Activated T-cell treated with anti-CD3 and anti-CD28 coated beads, Interleukin-2, amount 50 U/mL, for 72 hours (primary cell): ENCODE measurements around the gene MEAK7. TPM values are rescaled to one million over a fixed set of nuclear protein-coding genes. Genes with fewer than 3 reads are reported as not detected.

Source experiments
- ATAC-seq, 2 donors: fragments of 150-1000 bp; cut with Tn5 transposase; replicated peaks in 1 of 2; 2 replicates each; pipeline ENCODE4 v1.10.0; 2021; ENCODE audit warnings: moderate library complexity in 2 of 2, mild to moderate bottlenecking in 1 of 2
- DNase-seq, 2 donors: peaks; one replicate each; pipeline ENCODE4 v3.0.0; 2021 to 2022; ENCODE audit warnings: mixed read lengths in 1 of 2
- H3K27ac Mint-ChIP-seq: one replicate; pipeline ENCODE4 v1.8.0; 2022; ENCODE audit warnings: mild to moderate bottlenecking, moderate library complexity, mixed read lengths
- H3K27me3 Mint-ChIP-seq: one replicate; pipeline ENCODE4 v1.8.0; 2022; ENCODE audit warnings: low read depth, mixed read lengths
- H3K36me3 Mint-ChIP-seq, 2 donors: one replicate each; pipeline ENCODE4 v1.8.0; 2022; ENCODE audit warnings: mixed read lengths in 2 of 2, mild to moderate bottlenecking in 1 of 2; ENCODE audit not compliant: insufficient read depth in 2 of 2
- H3K4me1 Mint-ChIP-seq: one replicate; pipeline ENCODE4 v1.8.0; 2022; ENCODE audit warnings: low read depth, mixed read lengths
- H3K4me3 Mint-ChIP-seq, 2 donors: one replicate each; pipeline ENCODE4 v1.8.0; 2022; ENCODE audit warnings: mild to moderate bottlenecking in 2 of 2, mixed read lengths in 2 of 2, moderate library complexity in 2 of 2
- H3K9me3 Mint-ChIP-seq, 2 donors: one replicate each; pipeline ENCODE4 v1.8.0; 2022; ENCODE audit warnings: mixed read lengths in 2 of 2
- total RNA-seq, 2 donors: library from RNA; stranded (reverse); gene quantifications; one replicate each; pipeline ENCODE4 v1.2.3, GENCODE V29; 2022

MEAK7 gene
- total RNA-seq, 2 donors from 2014 or later = 15.6 to 27.9 TPM

DNA sequence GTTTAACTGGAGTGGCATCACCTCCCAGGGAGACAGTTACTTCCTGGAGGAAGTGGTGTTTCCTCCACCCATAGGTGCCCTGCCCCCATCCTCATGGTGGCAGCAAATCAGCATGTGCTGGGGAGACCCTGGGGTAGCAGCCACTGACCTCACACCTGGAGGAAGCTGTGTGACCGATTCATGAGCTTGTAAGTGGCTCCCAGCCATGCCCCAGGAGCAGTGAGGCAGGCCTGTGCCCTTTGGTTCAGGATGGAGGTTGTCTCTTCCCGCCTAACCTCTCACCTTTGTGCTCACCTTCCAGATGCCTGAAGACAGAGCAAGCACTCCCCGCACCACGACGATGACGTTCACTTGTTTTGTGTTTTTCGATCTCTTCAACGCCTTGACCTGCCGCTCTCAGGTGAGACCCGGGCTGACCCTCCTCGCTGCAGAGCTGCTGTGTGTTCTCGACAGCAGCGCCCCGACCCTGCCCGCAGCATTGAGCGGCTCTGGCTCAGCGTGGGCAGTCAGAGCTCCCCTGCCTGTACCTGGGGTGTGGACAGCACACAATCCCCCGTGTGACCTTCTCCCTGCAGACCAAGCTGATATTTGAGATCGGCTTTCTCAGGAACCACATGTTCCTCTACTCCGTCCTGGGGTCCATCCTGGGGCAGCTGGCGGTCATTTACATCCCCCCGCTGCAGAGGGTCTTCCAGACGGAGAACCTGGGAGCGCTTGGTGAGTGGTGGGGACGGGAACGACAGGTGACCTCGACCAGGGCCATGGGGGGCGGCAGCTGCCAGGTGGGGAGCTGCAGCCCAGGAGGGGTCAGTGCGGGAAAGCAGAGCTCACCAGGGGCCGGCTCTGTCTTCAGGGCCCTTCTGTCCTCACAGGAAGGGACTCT lies 42.8 kb downstream of the MEAK7 start:
- Mint-ChIP-seq H3K27me3 (no peaks in the 10 kb centered on the region), H3K4me1 (no peaks in the 10 kb centered on the region), H3K9me3 (peaks cover 0 to 2% of the 10 kb centered on the region in 2 donors), H3K27ac (no peak overlapping the region), H3K36me3 (peaks cover 3 to 6% of the 10 kb centered on the region in 2 donors), H3K4me3 (no peak overlapping the region)
- ATAC-seq (no peak), DNase-seq (no peak)

DNA sequence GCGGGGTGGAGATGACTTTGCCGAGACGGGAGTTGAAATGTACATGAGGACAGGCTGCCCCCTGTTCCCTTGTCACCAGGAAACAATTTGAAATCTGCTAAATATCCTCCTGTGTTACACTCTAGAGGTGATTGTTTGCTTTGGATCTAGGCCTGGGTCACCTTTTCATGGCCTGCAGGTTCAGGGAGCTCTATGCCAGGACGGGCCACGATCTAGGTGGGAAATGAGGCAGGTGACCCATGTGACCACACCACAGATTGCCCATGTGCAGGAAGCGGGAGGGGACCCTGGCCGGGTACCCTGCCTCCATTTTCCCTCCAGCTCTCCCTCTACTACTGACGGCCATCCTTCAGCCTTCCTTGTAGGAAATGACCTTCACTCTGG lies 43.4 kb downstream of the MEAK7 start:
- H3K27ac Mint-ChIP-seq = no peak overlapping the region
- H3K4me3 Mint-ChIP-seq = no peak overlapping the region
- ATAC-seq = no peak
- H3K9me3 Mint-ChIP-seq = peaks cover 0 to 2% of the 10 kb centered on the region in 2 donors
- no peaks in the 10 kb centered on the region for H3K4me1 Mint-ChIP-seq
- no peaks in the 10 kb centered on the region for H3K27me3 Mint-ChIP-seq
- no peak for DNase-seq
- H3K36me3 Mint-ChIP-seq = peaks cover 2 to 4% of the 10 kb centered on the region in 2 donors

DNA sequence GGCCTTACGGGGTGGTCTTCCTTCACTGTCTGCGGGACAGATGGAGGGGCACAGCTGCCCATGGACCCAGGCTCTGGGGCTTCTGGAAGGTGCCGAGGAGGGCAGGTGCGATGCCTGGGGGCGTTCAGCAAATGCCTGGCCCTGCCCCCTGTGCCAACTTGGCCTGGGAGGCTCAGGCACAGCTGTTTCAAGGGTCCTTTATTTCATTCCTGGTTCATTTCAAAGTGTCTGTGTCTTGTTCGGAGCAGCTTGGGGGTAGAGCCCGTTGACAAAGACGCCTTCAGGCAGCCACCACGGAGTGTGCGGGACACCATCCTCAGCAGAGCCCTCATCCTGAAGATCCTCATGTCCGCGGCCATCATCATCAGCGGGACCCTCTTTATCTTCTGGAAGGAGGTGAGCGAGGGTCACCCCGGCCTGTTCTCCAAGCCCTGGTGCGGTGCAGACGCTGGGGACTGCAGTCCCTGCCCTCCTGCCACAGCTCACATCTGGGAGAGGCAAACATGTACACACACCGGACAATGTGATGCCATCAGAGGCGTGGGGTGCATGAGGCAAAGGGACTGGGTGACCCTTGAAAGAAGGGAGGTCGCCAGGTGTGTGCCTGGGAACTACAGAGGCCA lies 43.9 kb downstream of the MEAK7 start:
- no peak for DNase-seq
- ATAC-seq = no peak

GRCh38 chr16:84459941-84460405 lies 44.5 kb downstream of the MEAK7 start:
- Mint-ChIP-seq H3K4me3 (no peak overlapping the region), H3K27ac (no peak overlapping the region), H3K4me1 (no peaks in the 10 kb centered on the region), H3K36me3 (no peaks in the 10 kb centered on the region), H3K27me3 (no peaks in the 10 kb centered on the region), H3K9me3 (no peaks in the 10 kb centered on the region)
- no peak for DNase-seq
- no peak for ATAC-seq

More for the DNA sequence above, 43.9 kb downstream of the MEAK7 start:
- H3K4me1 Mint-ChIP-seq = no peaks in the 10 kb centered on the region
- no peak overlapping the region for H3K4me3 Mint-ChIP-seq
- no peaks in the 10 kb centered on the region for H3K9me3 Mint-ChIP-seq
- H3K27ac Mint-ChIP-seq = no peak overlapping the region
- peaks cover 0 to under 1% of the 10 kb centered on the region in 2 donors for H3K36me3 Mint-ChIP-seq
- H3K27me3 Mint-ChIP-seq = no peaks in the 10 kb centered on the region

GRCh38 chr16:84459533-84459894 lies 44.9 kb downstream of the MEAK7 start:
- no peak for DNase-seq
- H3K4me3 Mint-ChIP-seq = no peak overlapping the region
- H3K9me3 Mint-ChIP-seq = no peaks in the 10 kb centered on the region
- no peaks in the 10 kb centered on the region for H3K27me3 Mint-ChIP-seq
- no peaks in the 10 kb centered on the region for H3K4me1 Mint-ChIP-seq
- no peaks in the 10 kb centered on the region for H3K36me3 Mint-ChIP-seq
- no peak for ATAC-seq
- no peak overlapping the region for H3K27ac Mint-ChIP-seq

- DNase-seq = no peak
- Mint-ChIP-seq H3K4me3 (no peak overlapping the region), H3K27me3 (no peaks in the 10 kb centered on the region)
Measured at GRCh38 chr16:84458606-84459532, 45.6 kb downstream of the MEAK7 start.

DNA sequence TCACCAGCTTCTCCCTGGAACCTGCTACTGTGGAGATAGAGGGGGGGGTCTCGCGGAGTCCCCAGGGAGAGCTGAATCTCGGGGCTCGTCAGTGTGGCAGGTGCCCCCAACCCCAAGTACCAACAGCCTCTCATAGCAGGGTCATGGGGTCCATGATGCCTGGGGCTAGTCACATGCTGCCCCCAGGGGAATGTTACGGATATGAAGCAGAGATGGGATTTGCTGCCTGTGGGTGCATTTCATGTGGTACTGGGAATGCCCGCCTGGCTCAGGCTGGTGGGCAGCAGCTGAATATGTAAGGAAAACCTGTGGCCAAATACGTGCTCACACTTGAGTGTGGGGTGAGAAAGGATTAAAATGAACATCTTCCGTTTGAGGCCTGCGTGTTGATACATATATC lies 49.4 kb downstream of the MEAK7 start:
- H3K4me1 Mint-ChIP-seq = no peaks in the 10 kb centered on the region
- peaks cover 0 to 2% of the 10 kb centered on the region in 2 donors for H3K9me3 Mint-ChIP-seq
- no peak for DNase-seq
- no peak for ATAC-seq
- no peak overlapping the region for H3K4me3 Mint-ChIP-seq
- no peaks in the 10 kb centered on the region for H3K27me3 Mint-ChIP-seq
- no peak overlapping the region for H3K27ac Mint-ChIP-seq
- no peaks in the 10 kb centered on the region for H3K36me3 Mint-ChIP-seq

More at GRCh38 chr16:84458606-84459532, 45.6 kb downstream of the MEAK7 start:
- Mint-ChIP-seq H3K27ac (no peak overlapping the region), H3K4me1 (no peaks in the 10 kb centered on the region), H3K36me3 (no peaks in the 10 kb centered on the region), H3K9me3 (no peaks in the 10 kb centered on the region)
- ATAC-seq = no peak

Other genes starting within 250 kb of the MEAK7 start
- not detected for gene WFDC1, start 209.8 kb downstream of the MEAK7 start, total RNA-seq
- gene ATP2C2, start 136.1 kb downstream of the MEAK7 start, total RNA-seq = under 1 TPM in 1 of 2 donors, not detected in 1; 0.07 TPM
- 100 to 1,000 TPM; 353 to 529 TPM for gene COTL1, start 113.4 kb upstream of the MEAK7 start, total RNA-seq
- gene KLHL36, start 143.9 kb upstream of the MEAK7 start, total RNA-seq = 10 to 100 TPM; 64.2 to 69.5 TPM
- 100 to 1,000 TPM; 103 to 117 TPM for gene USP10, start 195.3 kb upstream of the MEAK7 start, total RNA-seq